ENCODE measurements around the gene TAF1B. TPM values are rescaled to one million over a fixed set of nuclear protein-coding genes. Genes with fewer than 3 reads are reported as not detected.

Gene TAF1B
- total RNA-seq, 1 donor from 2014 or later: 86.3 TPM

- DNase-seq (ENCODE audit: low spot score): no peak
- H3K27ac Mint-ChIP-seq: no peak overlapping the region
- Histone ChIP-seq H3F3A (ENCODE audit: low read depth) (no peaks in the 10 kb centered on the region), H4K20me1 (ENCODE audit: low read depth) (no peaks in the 10 kb centered on the region), H3K9ac (no peak overlapping the region), H2AFZ (replicated peaks) (peak overlapping the region; percentile 97), H3K4me1 (peaks cover 3% of the 10 kb centered on the region), H3K9me3 (ENCODE audit: low read depth) (no peaks in the 10 kb centered on the region), H3K36me3 (no peaks in the 10 kb centered on the region), H3K4me3 (no peak overlapping the region), H3K4me2 (peak overlapping the region; percentile 64), H3K79me2 (ENCODE audit: low read depth) (no peaks in the 10 kb centered on the region), H3K27ac (no peak overlapping the region), H3K27me3 (no peaks in the 10 kb centered on the region)
- H3K4me1 Mint-ChIP-seq: peaks cover 10% of the 10 kb centered on the region
- TF ChIP-seq EZH2phosphoT487 (IDR thresholded peaks at IDR 0.05) (no peak), EZH2 (IDR thresholded peaks at IDR 0.05) (no peak), CTCF (IDR thresholded peaks at IDR 0.05) (no peak)
- H3K27me3 Mint-ChIP-seq (ENCODE audit: insufficient read depth, low read depth): peaks cover 5% of the 10 kb centered on the region
- H3K4me3 Mint-ChIP-seq: no peak overlapping the region
- H3K9me3 Mint-ChIP-seq: no peaks in the 10 kb centered on the region
- H3K36me3 Mint-ChIP-seq: no peaks in the 10 kb centered on the region
These were observed 29.0 kb upstream of the TAF1B start for GRCh38 chr2:9814129-9814868.

GRCh38 chr2:9815076-9815475, 28.2 kb upstream of the TAF1B start:
- Mint-ChIP-seq H3K4me3 (no peak overlapping the region), H3K4me1 (peaks cover 9% of the 10 kb centered on the region), H3K9me3 (no peaks in the 10 kb centered on the region), H3K36me3 (no peaks in the 10 kb centered on the region), H3K27me3 (ENCODE audit: insufficient read depth, low read depth) (peaks cover 2% of the 10 kb centered on the region), H3K27ac (no peak overlapping the region)
- H3K27me3 ChIP-seq: no peaks in the 10 kb centered on the region
- H3K27ac ChIP-seq: no peak overlapping the region
- no peak for DNase-seq (ENCODE audit: low spot score)
- no peak overlapping the region for H2AFZ ChIP-seq (replicated peaks)
- peaks cover 3% of the 10 kb centered on the region for H3K4me1 ChIP-seq
- H3K79me2 ChIP-seq (ENCODE audit: low read depth): no peaks in the 10 kb centered on the region
- H3K36me3 ChIP-seq: no peaks in the 10 kb centered on the region
- TF ChIP-seq EZH2 (IDR thresholded peaks at IDR 0.05) (no peak), CTCF (IDR thresholded peaks at IDR 0.05) (no peak), EZH2phosphoT487 (IDR thresholded peaks at IDR 0.05) (no peak)
- no peak overlapping the region for H3K4me3 ChIP-seq
- H4K20me1 ChIP-seq (ENCODE audit: low read depth): no peaks in the 10 kb centered on the region
- no peak overlapping the region for H3K9ac ChIP-seq
- no peaks in the 10 kb centered on the region for H3F3A ChIP-seq (ENCODE audit: low read depth)
- H3K4me2 ChIP-seq: no peak overlapping the region
- H3K9me3 ChIP-seq (ENCODE audit: low read depth): no peaks in the 10 kb centered on the region

- Mint-ChIP-seq H3K27ac (no peak overlapping the region), H3K4me1 (peaks cover 6% of the 10 kb centered on the region), H3K27me3 (ENCODE audit: insufficient read depth, low read depth) (peaks cover 2% of the 10 kb centered on the region), H3K9me3 (no peaks in the 10 kb centered on the region), H3K4me3 (no peak overlapping the region), H3K36me3 (no peaks in the 10 kb centered on the region)
- no peak for DNase-seq (ENCODE audit: low spot score)
- no peaks in the 10 kb centered on the region for H4K20me1 ChIP-seq (ENCODE audit: low read depth)
- TF ChIP-seq EZH2phosphoT487 (IDR thresholded peaks at IDR 0.05) (no peak), EZH2 (IDR thresholded peaks at IDR 0.05) (no peak), CTCF (IDR thresholded peaks at IDR 0.05) (no peak)
- no peaks in the 10 kb centered on the region for H3F3A ChIP-seq (ENCODE audit: low read depth)
- H3K36me3 ChIP-seq: no peaks in the 10 kb centered on the region
- H3K4me1 ChIP-seq: peaks cover 3% of the 10 kb centered on the region
- H3K9me3 ChIP-seq (ENCODE audit: low read depth): no peaks in the 10 kb centered on the region
- no peak overlapping the region for H3K4me3 ChIP-seq
- H3K27ac ChIP-seq: no peak overlapping the region
- H3K27me3 ChIP-seq: no peaks in the 10 kb centered on the region
- H3K79me2 ChIP-seq (ENCODE audit: low read depth): no peaks in the 10 kb centered on the region
- H3K4me2 ChIP-seq: no peak overlapping the region
- H2AFZ ChIP-seq (replicated peaks): no peak overlapping the region
- H3K9ac ChIP-seq: no peak overlapping the region
These were observed 27.4 kb upstream of the TAF1B start for GRCh38 chr2:9815844-9816279.

Data from neural progenitor cell (in vitro differentiated cells).